H1 (cell line): Measurements from ENCODE around the gene CCT5. TPM values are rescaled to one million over a fixed set of nuclear protein-coding genes. Genes with fewer than 3 reads are reported as not detected.

Source experiments
- CBX5 ChIP-seq: fragments of 300-800, 300-1000 bp; sonication (generic); IDR thresholded peaks from 2 replicates; pipeline ENCODE4 v1.7.1; 2016; ENCODE audit warnings: antibody characterized with exemption, low read length, low read depth
- CBX8 ChIP-seq: fragments of 300-800, 300-1000 bp; sonication (generic); IDR thresholded peaks from 2 replicates; pipeline ENCODE4 v1.7.1; 2016; ENCODE audit warnings: low read depth, low read length, borderline replicate concordance
- CEBPB ChIP-seq: IDR thresholded peaks from 2 replicates; pipeline ENCODE4 v1.6.1; 2012; ENCODE audit warnings: low read depth, low read length
- EP300 ChIP-seq, 2 experiments: IDR thresholded peaks; 1 replicate in 1 of 2; 2 replicates in 1 of 2; pipeline ENCODE4 v1.6.1; 2011 to 2012; ENCODE audit warnings: low read depth in 2 of 2, low read length in 2 of 2, mild to moderate bottlenecking in 2 of 2, borderline replicate concordance in 1 of 2, inconsistent platforms in 1 of 2, moderate library complexity in 1 of 2
- HDAC6 ChIP-seq: IDR thresholded peaks from one replicate; pipeline ENCODE4 v1.7.1; 2012; ENCODE audit warnings: low read depth, mild to moderate bottlenecking, inconsistent platforms, low read length, moderate library complexity
- KDM5A ChIP-seq: fragments of 200-600 bp; IDR thresholded peaks from 2 replicates; pipeline ENCODE4 v1.7.1; 2012; ENCODE audit warnings: mild to moderate bottlenecking, low read length, inconsistent platforms, mixed read lengths
- NRF1 ChIP-seq: IDR thresholded peaks from 2 replicates; pipeline ENCODE4 v1.6.1; 2011; ENCODE audit warnings: mild to moderate bottlenecking, low read depth, low read length, improper control_type of control experiment
- RBBP5 ChIP-seq: IDR thresholded peaks from 2 replicates; pipeline ENCODE4 v1.7.1; 2012; ENCODE audit warnings: low read depth, mild to moderate bottlenecking, inconsistent platforms, low read length, moderate library complexity, borderline replicate concordance
- polyA plus RNA-seq, 7 experiments: library from polyadenylated mRNA; depleted of rRNA in 3 of 7; stranded (reverse) in 5 of 7; unstranded in 2 of 7; fragments of >200 nt in 5 of 7; fragments of 200-250 nt in 2 of 7; gene quantifications; 1 replicate in 5 of 7; 2 replicates in 1 of 7; 4 replicates in 1 of 7; pipeline versions ENCODE4 v1.2.1 to v1.2.3, GENCODE V29; 2011 to 2013; ENCODE audit warnings: missing spikeins in 2 of 7, mixed read lengths in 2 of 7
- total RNA-seq: library from RNA; stranded (reverse); fragmentation: NEBNext Ultra II Directional; extraction: Animal tissue kit (Norgen Biotek cat#: 25700); gene quantifications from 2 replicates; pipeline ENCODE4 v1.2.1, GENCODE V29; 2021

CCT5 gene
- total and polyA plus RNA-seq, 2 of the 8 experiments (the other 6 are each of a cell fraction or from before 2014, with no cell fraction given): 425 to 549 TPM

DNA sequence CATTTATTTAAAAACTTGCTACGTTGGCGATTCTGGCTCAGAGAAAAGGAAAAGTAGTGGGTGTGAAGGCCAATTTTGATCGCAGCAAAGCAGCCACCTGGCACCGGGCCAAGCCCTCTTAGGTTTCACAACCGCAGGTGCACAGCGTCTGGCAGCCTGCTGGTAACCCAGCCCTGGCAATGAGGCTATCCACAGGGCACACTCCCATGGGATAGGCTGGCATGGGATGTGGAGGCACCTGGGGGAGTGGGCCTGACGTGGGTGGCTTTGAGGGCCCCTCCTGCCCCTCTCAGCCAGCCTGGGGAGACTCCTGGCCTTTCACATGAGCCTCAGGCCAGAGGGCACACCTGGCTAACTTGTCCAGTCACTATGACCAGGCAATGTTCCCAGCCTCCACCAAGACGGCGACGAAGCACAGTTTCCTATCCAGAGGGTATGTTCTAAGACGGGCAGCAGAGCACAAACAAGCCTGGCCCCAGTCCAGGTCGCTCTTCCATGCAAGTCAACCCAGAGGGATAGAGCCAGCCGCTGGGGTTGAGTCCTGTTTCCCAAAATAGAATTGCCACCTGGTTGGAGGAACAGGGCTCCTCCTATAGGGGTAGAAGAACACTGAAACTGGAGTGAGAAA is 38.6 kb downstream of the CCT5 start (continued):
- TF ChIP-seq RBBP5 (no peak), KDM5A (no peak), EP300 (IDR thresholded peaks at IDR 0.05; ENCODE audit: borderline replicate concordance in 1 of 2, low read depth in 2 of 2, low read length in 2 of 2) (no peak), CBX5 (no peak), CBX8 (no peak), HDAC6 (no peak), CEBPB (no peak), NRF1 (no peak)
